Mesenchymal stem cell (in vitro differentiated cells and primary cell): ENCODE data around the gene GFI1.

Experiments
- DNase-seq: peaks from one replicate; pipeline ENCODE4 v3.0.0-alpha.2; 2013
- H2AFZ ChIP-seq: one replicate; pipeline ENCODE4 v1.6.1; 2013; ENCODE audit warnings: low read depth, mild to moderate bottlenecking, control low read depth, inconsistent platforms, low read length, moderate library complexity
- H2AK5ac ChIP-seq: 2 replicates; pipeline ENCODE4 v1.6.1; 2013; ENCODE audit warnings: low read length, moderate library complexity, mild to moderate bottlenecking, inconsistent platforms; ENCODE audit not compliant: severe bottlenecking
- H2BK120ac ChIP-seq: one replicate; pipeline ENCODE4 v1.6.1; 2013; ENCODE audit warnings: low read depth, mild to moderate bottlenecking, inconsistent platforms, low read length, moderate library complexity
- H2BK12ac ChIP-seq, 2 experiments: one replicate each; pipeline ENCODE4 v1.6.1; 2013; ENCODE audit warnings: inconsistent platforms in 2 of 2, low read length in 2 of 2, mild to moderate bottlenecking in 2 of 2, moderate library complexity in 2 of 2, control low read depth in 1 of 2
- H2BK15ac ChIP-seq: one replicate; pipeline ENCODE4 v1.6.1; 2013; ENCODE audit warnings: mild to moderate bottlenecking, low read depth, inconsistent platforms; ENCODE audit not compliant: poor library complexity, severe bottlenecking
- H2BK5ac ChIP-seq: 2 replicates; pipeline ENCODE4 v1.6.1; 2013; ENCODE audit warnings: low read depth, mild to moderate bottlenecking, low read length, control low read depth, inconsistent platforms; ENCODE audit not compliant: poor library complexity, severe bottlenecking
- H3K14ac ChIP-seq, 2 experiments: one replicate each; pipeline ENCODE4 v1.6.1; 2013; ENCODE audit warnings: inconsistent platforms in 2 of 2, low read length in 2 of 2, control low read depth in 1 of 2, mild to moderate bottlenecking in 1 of 2, moderate library complexity in 1 of 2
- H3K18ac ChIP-seq, 2 experiments: one replicate each; pipeline ENCODE4 v1.6.1; 2013; ENCODE audit warnings: inconsistent platforms in 2 of 2, low read length in 2 of 2, control low read depth in 1 of 2, low read depth in 1 of 2, mild to moderate bottlenecking in 1 of 2
- H3K23ac ChIP-seq, 2 experiments: one replicate each; pipeline ENCODE4 v1.6.1; 2013; ENCODE audit warnings: inconsistent platforms in 2 of 2, low read length in 2 of 2, mild to moderate bottlenecking in 2 of 2, moderate library complexity in 2 of 2, control low read depth in 1 of 2
- H3K27ac ChIP-seq: 2 replicates; pipeline ENCODE4 v1.5.1; 2013; ENCODE audit warnings: mild to moderate bottlenecking, moderate library complexity, low read length, control low read depth, inconsistent platforms; ENCODE audit not compliant: poor library complexity, severe bottlenecking
- H3K27me3 ChIP-seq, 2 experiments: 2 replicates each; pipeline versions ENCODE4 v1.6.1 to v1.7.0; 2013; ENCODE audit warnings: low read length in 2 of 2, mild to moderate bottlenecking in 2 of 2, moderate library complexity in 2 of 2, control low read depth in 1 of 2, inconsistent platforms in 1 of 2; ENCODE audit not compliant: control insufficient read depth in 1 of 2, insufficient read depth in 1 of 2
- H3K36me3 ChIP-seq, 2 experiments: 2 replicates each; pipeline versions ENCODE4 v1.6.1 to v1.7.0; 2013; ENCODE audit warnings: low read length in 2 of 2, control low read depth in 1 of 2, inconsistent platforms in 1 of 2, low read depth in 1 of 2, mild to moderate bottlenecking in 1 of 2; ENCODE audit not compliant: insufficient read depth in 2 of 2, control insufficient read depth in 1 of 2
- H3K4ac ChIP-seq, 2 experiments: one replicate each; pipeline ENCODE4 v1.6.1; 2013; ENCODE audit warnings: inconsistent platforms in 2 of 2, low read length in 2 of 2, mild to moderate bottlenecking in 2 of 2, moderate library complexity in 2 of 2, control low read depth in 1 of 2, low read depth in 1 of 2
- H3K4me1 ChIP-seq: 2 replicates; pipeline ENCODE4 v1.6.1; 2013; ENCODE audit warnings: low read depth, low read length, control low read depth; ENCODE audit not compliant: control insufficient read depth, insufficient read depth
- H3K4me2 ChIP-seq: 2 replicates; pipeline ENCODE4 v1.6.1; 2013; ENCODE audit warnings: low read length, mild to moderate bottlenecking, inconsistent platforms; ENCODE audit not compliant: poor library complexity, severe bottlenecking
- H3K4me3 ChIP-seq, 2 experiments: 2 replicates each; pipeline versions ENCODE4 v1.5.1 to v1.7.0; 2013; ENCODE audit warnings: low read length in 2 of 2, mild to moderate bottlenecking in 2 of 2, control low read depth in 1 of 2, low read depth in 1 of 2; ENCODE audit not compliant: insufficient read depth in 1 of 2
- H3K79me1 ChIP-seq: replicated peaks from 2 replicates; pipeline ENCODE4 v1.6.1; 2013; ENCODE audit warnings: mild to moderate bottlenecking, control low read depth, low read length, inconsistent platforms; ENCODE audit not compliant: poor library complexity, severe bottlenecking
- H3K9ac ChIP-seq: 2 replicates; pipeline ENCODE4 v1.7.0; 2013; ENCODE audit warnings: mild to moderate bottlenecking, low read length, moderate library complexity
- H3K9me3 ChIP-seq: 2 replicates; pipeline ENCODE4 v1.7.0; 2013; ENCODE audit warnings: mild to moderate bottlenecking, low read length; ENCODE audit not compliant: control insufficient read depth
- H4K8ac ChIP-seq: one replicate; pipeline ENCODE4 v1.6.1; 2013; ENCODE audit warnings: inconsistent platforms, mild to moderate bottlenecking, low read length, moderate library complexity
- H4K91ac ChIP-seq: one replicate; pipeline ENCODE4 v1.6.1; 2013; ENCODE audit warnings: mild to moderate bottlenecking, low read length, inconsistent platforms
- WGBS: methylation state at CpG from one replicate; pipeline ENCODE4 v1.1.7; 2013; ENCODE audit warnings: mixed read lengths; 5-methylcytosine and 5-hydroxymethylcytosine counted together

The GFI1 gene

DNA sequence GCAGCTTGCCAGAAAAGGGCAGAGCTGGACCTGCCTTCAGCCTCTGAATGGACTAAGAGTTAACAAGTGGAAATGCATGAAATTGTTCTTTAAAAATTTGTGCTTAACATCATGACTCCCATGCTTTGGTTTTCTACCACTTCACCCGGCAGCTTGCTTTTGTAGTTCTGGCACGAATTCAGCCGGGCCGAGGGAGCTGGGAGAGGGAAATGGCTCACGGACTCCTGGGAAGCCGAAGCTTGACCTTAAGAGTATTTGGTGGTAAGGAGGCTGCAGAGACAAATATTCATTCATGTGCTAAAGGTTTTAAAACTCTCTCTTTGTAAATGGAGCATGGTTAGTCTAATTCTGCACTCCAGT, 17.2 kb upstream of the GFI1 start:
- Histone ChIP-seq H3K79me1 (no peaks in the 10 kb centered on the region), H2BK5ac (no peak overlapping the region), H3K9ac (no peak overlapping the region), H3K23ac (no peak overlapping the region), H4K91ac (no peak overlapping the region), H3K14ac (no peak overlapping the region), H4K8ac (no peak overlapping the region), H3K18ac (no peak overlapping the region), H2BK15ac (no peak overlapping the region), H2BK120ac (no peak overlapping the region), H3K9me3 (no peaks in the 10 kb centered on the region), H2AK5ac (no peak overlapping the region), H3K36me3 (no peaks in the 10 kb centered on the region), H2AFZ (no peak overlapping the region), H3K4me2 (no peak overlapping the region), H3K4me3 (no peak overlapping the region), H2BK12ac (no peak overlapping the region), H3K27me3 (no peaks in the 10 kb centered on the region), H3K27ac (no peak overlapping the region), H3K4ac (no peak overlapping the region), H3K4me1 (no peaks in the 10 kb centered on the region)
- 83% methylated on average over 6 of the region's 6 CpGs for WGBS
- no peak for DNase-seq

DNA sequence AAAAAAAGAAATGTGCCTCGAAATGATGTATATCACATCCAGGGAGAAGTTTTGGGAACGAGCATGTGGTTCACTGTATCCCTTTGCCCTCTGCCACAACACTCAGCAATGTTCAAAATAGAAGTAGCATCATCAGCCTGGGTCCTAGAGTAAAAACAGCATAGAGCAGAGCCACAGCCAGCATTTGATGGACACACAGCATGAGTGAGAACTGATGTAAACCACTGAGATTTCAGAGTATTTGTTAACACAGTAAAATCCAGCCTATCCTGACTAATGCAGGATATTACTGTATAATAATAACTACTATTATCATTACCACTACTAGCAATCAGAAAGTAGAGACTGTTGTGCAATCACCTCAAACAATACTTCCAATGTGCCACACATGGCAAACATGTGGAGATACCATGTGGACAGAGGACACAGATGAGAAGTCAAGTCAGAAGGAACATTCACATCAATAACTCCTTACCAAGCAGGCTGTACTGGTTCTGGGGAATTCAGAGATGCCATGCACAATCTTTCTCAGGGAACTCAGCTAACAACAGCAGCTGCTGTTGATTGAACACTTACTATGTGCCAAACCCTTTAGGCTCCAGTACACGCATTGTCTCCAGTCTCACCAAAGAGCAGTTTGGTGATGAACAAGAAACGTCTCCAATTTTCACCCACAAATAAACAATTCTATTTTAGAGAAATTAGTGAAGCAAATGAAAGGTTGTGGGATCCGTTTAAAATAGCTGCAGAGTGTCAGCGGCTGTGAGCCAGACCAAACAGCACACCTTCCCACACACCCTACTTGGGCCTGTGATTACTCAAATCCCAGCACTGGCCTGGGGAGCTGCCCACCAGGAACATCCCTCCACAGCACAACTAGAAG, 16.6 kb upstream of the GFI1 start:
- Histone ChIP-seq H2BK15ac (no peak overlapping the region), H2BK5ac (no peak overlapping the region), H3K27me3 (no peaks in the 10 kb centered on the region), H3K36me3 (no peaks in the 10 kb centered on the region), H2AFZ (no peak overlapping the region), H3K27ac (no peak overlapping the region), H3K23ac (no peak overlapping the region), H3K79me1 (no peaks in the 10 kb centered on the region), H3K4me3 (no peak overlapping the region), H2AK5ac (no peak overlapping the region), H3K18ac (no peak overlapping the region), H3K9me3 (no peaks in the 10 kb centered on the region), H2BK120ac (no peak overlapping the region), H3K4me1 (no peaks in the 10 kb centered on the region), H3K4ac (no peak overlapping the region), H2BK12ac (no peak overlapping the region), H3K14ac (no peak overlapping the region), H3K9ac (no peak overlapping the region), H3K4me2 (no peak overlapping the region), H4K91ac (no peak overlapping the region), H4K8ac (no peak overlapping the region)
- 83% methylated on average over 1 of the region's 6 CpGs for WGBS
- no peak for DNase-seq

DNA sequence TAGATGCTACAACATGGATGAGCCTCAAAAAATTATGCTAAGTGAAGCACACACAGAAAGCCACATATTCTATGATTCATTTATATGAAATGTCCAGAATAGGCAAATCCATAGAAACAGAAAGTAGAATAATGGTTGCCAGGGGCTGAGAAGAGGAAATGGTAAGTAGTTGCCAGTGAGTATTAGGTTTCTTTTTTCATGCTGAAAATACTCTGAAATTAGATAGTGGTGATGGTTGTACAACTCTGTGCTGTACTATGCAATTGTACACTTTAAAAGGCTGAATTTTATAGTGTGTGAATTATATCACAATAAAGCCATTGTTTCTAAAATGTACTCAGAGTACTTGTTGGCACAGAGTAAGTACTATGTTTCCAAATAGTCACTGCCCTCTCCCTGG, 15.5 kb upstream of the GFI1 start:
- H3K18ac ChIP-seq = no peak overlapping the region
- H4K91ac ChIP-seq = no peak overlapping the region
- no peak overlapping the region for H2BK5ac ChIP-seq
- H2AFZ ChIP-seq = no peak overlapping the region
- DNase-seq = peak; percentile 47
- H3K27ac ChIP-seq = no peak overlapping the region
- H2BK120ac ChIP-seq = no peak overlapping the region
- no peak overlapping the region for H4K8ac ChIP-seq
- no peaks in the 10 kb centered on the region for H3K27me3 ChIP-seq
- H3K79me1 ChIP-seq = no peaks in the 10 kb centered on the region
- no peak overlapping the region for H3K9ac ChIP-seq
- no peak overlapping the region for H3K23ac ChIP-seq
- H3K4me2 ChIP-seq = no peak overlapping the region
- no peaks in the 10 kb centered on the region for H3K36me3 ChIP-seq
- H3K14ac ChIP-seq = no peak overlapping the region
- H3K4me1 ChIP-seq = no peaks in the 10 kb centered on the region
- H2BK15ac ChIP-seq = no peak overlapping the region
- H2AK5ac ChIP-seq = no peak overlapping the region
- H3K4ac ChIP-seq = no peak overlapping the region
- no peak overlapping the region for H3K4me3 ChIP-seq
- no peak overlapping the region for H2BK12ac ChIP-seq
- no peaks in the 10 kb centered on the region for H3K9me3 ChIP-seq

DNA sequence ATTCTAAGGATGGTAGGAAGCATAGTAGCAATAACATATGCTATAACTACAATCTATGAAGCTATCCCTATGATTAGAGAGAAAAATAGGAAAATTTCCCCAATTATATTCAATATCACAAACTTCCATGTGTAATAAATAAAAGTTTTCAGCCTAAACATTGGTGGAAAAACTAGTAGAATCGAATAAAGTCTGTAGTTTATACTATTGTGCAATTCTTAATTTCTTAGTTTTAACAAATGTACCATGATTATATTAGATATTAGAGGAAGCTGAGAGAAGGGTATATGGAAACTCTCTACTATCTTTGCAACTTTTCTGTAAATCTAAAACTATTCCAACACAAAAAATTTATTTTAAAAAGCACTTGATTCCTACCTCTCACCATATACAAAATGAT, 13.8 kb upstream of the GFI1 start:
- Histone ChIP-seq H2BK120ac (no peak overlapping the region), H3K9me3 (no peaks in the 10 kb centered on the region), H2AFZ (no peak overlapping the region), H3K4me3 (no peak overlapping the region), H2BK12ac (no peak overlapping the region), H3K4me2 (no peak overlapping the region), H3K27ac (no peak overlapping the region), H3K23ac (no peak overlapping the region), H3K9ac (no peak overlapping the region), H2AK5ac (no peak overlapping the region), H3K79me1 (no peaks in the 10 kb centered on the region), H3K4ac (no peak overlapping the region), H3K18ac (no peak overlapping the region), H2BK5ac (no peak overlapping the region), H3K14ac (no peak overlapping the region), H3K4me1 (no peaks in the 10 kb centered on the region), H2BK15ac (no peak overlapping the region), H4K91ac (no peak overlapping the region), H3K27me3 (no peaks in the 10 kb centered on the region), H3K36me3 (no peaks in the 10 kb centered on the region), H4K8ac (no peak overlapping the region)
- no CpG with 5 or more reads among the region's 1 CpG for WGBS
- DNase-seq = no peak
